G401.6 (cell line): ENCODE measurements around the gene ITGB6.

Source experiments
- FAIRE-seq: peaks from 2 replicates; lab custom pipeline; 2012; peaks lifted over from hg19 to GRCh38; lab: Jason Lieb, UNC

Gene ITGB6

GRCh38 chr2:160087854-160088745, 112.0 kb downstream of the ITGB6 start:
- peak; percentile 70 for FAIRE-seq

GRCh38 chr2:160085662-160086061, 114.4 kb downstream of the ITGB6 start:
- no peak for FAIRE-seq

- FAIRE-seq, result no peak
Observed at GRCh38 chr2:160077912-160078810, 121.9 kb downstream of the ITGB6 start.

GRCh38 chr2:160076914-160077313, 123.2 kb downstream of the ITGB6 start:
- no peak for FAIRE-seq

GRCh38 chr2:160076241-160076640, 123.8 kb downstream of the ITGB6 start:
- FAIRE-seq, result no peak

- FAIRE-seq, result no peak
Observed at GRCh38 chr2:160075171-160075570, 124.9 kb downstream of the ITGB6 start.

- FAIRE-seq, result no peak
Observed at GRCh38 chr2:160073284-160073888, 126.7 kb downstream of the ITGB6 start.

- FAIRE-seq, result peak; percentile 86
Observed at GRCh38 chr2:160068906-160069305, 131.2 kb downstream of the ITGB6 start.

- FAIRE-seq, result no peak
Observed at GRCh38 chr2:160064916-160065315, 135.2 kb downstream of the ITGB6 start.

GRCh38 chr2:160063879-160064612, 136.0 kb downstream of the ITGB6 start:
- FAIRE-seq, result no peak

- no peak for FAIRE-seq
Observed at GRCh38 chr2:160063271-160063670, 136.8 kb downstream of the ITGB6 start.

GRCh38 chr2:160062292-160063005, 137.6 kb downstream of the ITGB6 start, which contains the start of gene PLA2R1:
TSS of gene PLA2R1 (minus strand) at chr2:160062615. CDS start at chr2:160062403, 212 bp downstream.
- no peak for FAIRE-seq

- no peak for FAIRE-seq
Observed at GRCh38 chr2:160061944-160062291, 138.2 kb downstream of the ITGB6 start.

GRCh38 chr2:160061533-160061932, 138.5 kb downstream of the ITGB6 start:
- FAIRE-seq, result no peak

GRCh38 chr2:160060297-160060696, 139.8 kb downstream of the ITGB6 start:
- no peak for FAIRE-seq

GRCh38 chr2:160057356-160057755, 142.7 kb downstream of the ITGB6 start:
- FAIRE-seq, result no peak

GRCh38 chr2:160055726-160056108, 144.4 kb downstream of the ITGB6 start:
- no peak for FAIRE-seq

GRCh38 chr2:160054984-160055725, 144.9 kb downstream of the ITGB6 start:
- no peak for FAIRE-seq

- FAIRE-seq, result no peak
Observed at GRCh38 chr2:160053946-160054345, 146.1 kb downstream of the ITGB6 start.

- FAIRE-seq, result no peak
Observed at GRCh38 chr2:160052531-160052930, 147.5 kb downstream of the ITGB6 start.
